GM12874 (cell line): ENCODE measurements around the gene PCDHA1.

Experiments used
- CTCF ChIP-seq: IDR thresholded peaks from 2 replicates; pipeline ENCODE4 v1.5.1; 2011; ENCODE audit warnings: low read depth, mild to moderate bottlenecking, control low read depth, low read length, moderate library complexity; ENCODE audit not compliant: insufficient read depth

The PCDHA1 gene

GRCh38 chr5:140883927-140884697, 98.2 kb downstream of the PCDHA1 start:
- no peak for TF ChIP-seq CTCF

GRCh38 chr5:140916325-140916724, 130.4 kb downstream of the PCDHA1 start:
- TF ChIP-seq CTCF: no peak

GRCh38 chr5:140923601-140924000, 137.7 kb downstream of the PCDHA1 start:
- TF ChIP-seq CTCF: no peak

GRCh38 chr5:140925806-140926442, 140.0 kb downstream of the PCDHA1 start, which contains the start of gene PCDHAC1:
PCDHAC1 (plus strand) TSS chr5:140926299; CDS start chr5:140926893, 594 bp downstream.
- no peak for TF ChIP-seq CTCF

GRCh38 chr5:140926443-140927227, 140.7 kb downstream of the PCDHA1 start:
- TF ChIP-seq CTCF: 0 out of 2 replicates have a peak, but pooled peaks have one; percentile 3

GRCh38 chr5:140927228-140927573, 141.3 kb downstream of the PCDHA1 start:
- TF ChIP-seq CTCF: no peak

- no peak for TF ChIP-seq CTCF
Observed at GRCh38 chr5:140934964-140935606, 149.1 kb downstream of the PCDHA1 start.
